Measurements from ENCODE around the gene PTPRM. TPM values are rescaled to one million over a fixed set of nuclear protein-coding genes. Genes with fewer than 3 reads are reported as not detected.

The PTPRM gene
- total and polyA plus RNA-seq, 2 of the 8 experiments (the other 6 are each of a cell fraction or from before 2014, with no cell fraction given): 4.1 to 7.0 TPM

GRCh38 chr18:7899078-7899477, 332.0 kb downstream of the PTPRM start (continued):
- no peak for TF ChIP-seq YY1 (IDR thresholded peaks at IDR 0.05; ENCODE audit: low read depth, low read length)
- no peak for TF ChIP-seq CTCF (IDR thresholded peaks at IDR 0.05; ENCODE audit: control extremely low read depth in 1 of 3, insufficient read depth in 1 of 3, low read depth in 1 of 3, low read length in 3 of 3)
- no peak for TF ChIP-seq TBP (IDR thresholded peaks at IDR 0.05; ENCODE audit: low read depth, low read length)
- TF ChIP-seq PHF8 (conservative IDR thresholded peaks at IDR 0.05; ENCODE audit: low read depth, low read length): no peak
- no peak for TF ChIP-seq JUND (IDR thresholded peaks at IDR 0.05; ENCODE audit: low read length)
- TF ChIP-seq TCF12 (IDR thresholded peaks at IDR 0.05; ENCODE audit: low read depth, low read length): no peak
- TF ChIP-seq EP300 (IDR thresholded peaks at IDR 0.05; ENCODE audit: borderline replicate concordance in 1 of 2, low read depth in 2 of 2, low read length in 2 of 2): no peak
